Panc1 (cell line): ENCODE data around the gene LONRF2.

Experiments
- CTCF ChIP-seq: fragments of 450-650 bp; IDR thresholded peaks from 2 replicates; pipeline ENCODE4 v1.5.1; 2017; ENCODE audit warnings: mild to moderate bottlenecking
- POLR2AphosphoS5 ChIP-seq: IDR thresholded peaks from 2 replicates; pipeline ENCODE4 v1.6.1; 2012; ENCODE audit warnings: mild to moderate bottlenecking, low read depth, low read length, moderate library complexity

GRCh38 chr2:100320547-100321178 is 1.6 kb downstream of the LONRF2 start:
- no peak for TF ChIP-seq CTCF
- TF ChIP-seq POLR2AphosphoS5, result no peak
